ENCODE measurements around the gene ZNF280A.

Gene ZNF280A

GRCh38 chr22:22520020-22520656 lies at the start of gene ZNF280A:
Gene ZNF280A, minus strand, starts transcription at chr22:22520270. Its CDS starts 4,640 bp downstream, at chr22:22515630.
- DNase-seq (ENCODE audit: low read depth in 2 of 2), result no peak

GRCh38 chr22:22569218-22569617 lies 49.1 kb upstream of the ZNF280A start:
- no peak for DNase-seq (ENCODE audit: low read depth in 2 of 2)

- DNase-seq (ENCODE audit: low read depth in 2 of 2), result no peak
Measured at GRCh38 chr22:22565981-22566380, 45.9 kb upstream of the ZNF280A start.

GRCh38 chr22:22558972-22559603 lies 39.0 kb upstream of the ZNF280A start, which contains the start of gene PRAME:
Gene PRAME, minus strand, starts transcription at chr22:22559265. Its CDS starts 2,433 bp downstream, at chr22:22556832.
- DNase-seq (ENCODE audit: low read depth in 2 of 2), result peak; percentile 22 to 29

GRCh38 chr22:22558071-22558971 lies 38.3 kb upstream of the ZNF280A start:
- no peak for DNase-seq (ENCODE audit: low read depth in 2 of 2)

GRCh38 chr22:22556995-22557925 lies 37.2 kb upstream of the ZNF280A start:
- DNase-seq (ENCODE audit: low read depth in 2 of 2), result no peak

GRCh38 chr22:22556578-22556977 lies 36.5 kb upstream of the ZNF280A start:
- no peak for DNase-seq (ENCODE audit: low read depth in 2 of 2)

GRCh38 chr22:22555596-22555995 lies 35.5 kb upstream of the ZNF280A start:
- no peak for DNase-seq (ENCODE audit: low read depth in 2 of 2)

GRCh38 chr22:22554587-22555284 lies 34.7 kb upstream of the ZNF280A start:
- no peak for DNase-seq (ENCODE audit: low read depth in 2 of 2)

GRCh38 chr22:22553735-22554586 lies 33.9 kb upstream of the ZNF280A start:
- DNase-seq (ENCODE audit: low read depth in 2 of 2), result no peak

- no peak for DNase-seq (ENCODE audit: low read depth in 2 of 2)
Measured at GRCh38 chr22:22553141-22553540, 33.1 kb upstream of the ZNF280A start.

- no peak for DNase-seq (ENCODE audit: low read depth in 2 of 2)
Measured at GRCh38 chr22:22552630-22553029, 32.6 kb upstream of the ZNF280A start.

GRCh38 chr22:22550789-22551434 lies 30.8 kb upstream of the ZNF280A start:
- no peak for DNase-seq (ENCODE audit: low read depth in 2 of 2)

- DNase-seq (ENCODE audit: low read depth in 2 of 2), result no peak
Measured at GRCh38 chr22:22548910-22549309, 28.8 kb upstream of the ZNF280A start.

GRCh38 chr22:22548317-22548716 lies 28.2 kb upstream of the ZNF280A start:
- DNase-seq (ENCODE audit: low read depth in 2 of 2), result no peak

GRCh38 chr22:22547692-22548300 lies 27.7 kb upstream of the ZNF280A start:
- DNase-seq (ENCODE audit: low read depth in 2 of 2), result no peak

GRCh38 chr22:22547226-22547625 lies 27.2 kb upstream of the ZNF280A start:
- no peak for DNase-seq (ENCODE audit: low read depth in 2 of 2)

- DNase-seq (ENCODE audit: low read depth in 2 of 2), result no peak
Measured at GRCh38 chr22:22546490-22546889, 26.4 kb upstream of the ZNF280A start.

GRCh38 chr22:22545084-22545483 lies 25.0 kb upstream of the ZNF280A start:
- DNase-seq (ENCODE audit: low read depth in 2 of 2), result no peak

All from stimulated activated CD8-positive, alpha-beta memory T cell treated with anti-CD3 and anti-CD28 coated beads, Interleukin-2, amount 100 ng/mL, for 1 hour (primary cell).